ENCODE results near the gene TRIM69. TPM values are rescaled to one million over a fixed set of nuclear protein-coding genes. Genes with fewer than 3 reads are reported as not detected.

TRIM69 gene
- total RNA-seq, 1 donor from 2014 or later, result 35.6 TPM

GRCh38 chr15:44804298-44805046 is 68.1 kb downstream of the TRIM69 start:
- no peak for DNase-seq

- no peak for DNase-seq
These were observed 72.2 kb downstream of the TRIM69 start for GRCh38 chr15:44808557-44808956.

- no peak for DNase-seq
These were observed 73.9 kb downstream of the TRIM69 start for GRCh38 chr15:44810237-44810636.

- no peak for DNase-seq
These were observed 75.0 kb downstream of the TRIM69 start for GRCh38 chr15:44811337-44811736.

GRCh38 chr15:44812029-44812517 is 75.7 kb downstream of the TRIM69 start:
- DNase-seq, result no peak

- DNase-seq, result no peak
These were observed 76.9 kb downstream of the TRIM69 start for GRCh38 chr15:44813231-44813630.

Small RNA genes lying within 50 kb of the gene (small RNA-seq; reads per million reads assigned to genes)
- not detected for gene RF00019

Other genes starting within 250 kb of the TRIM69 start
- gene EIF3J, start 199.4 kb upstream of the TRIM69 start, total RNA-seq, result 63.0 TPM
- 88.6 TPM for gene SPG11, start 72.9 kb upstream of the TRIM69 start, total RNA-seq
- 0.78 TPM for gene PATL2, start 25.2 kb upstream of the TRIM69 start, total RNA-seq
- gene B2M, start 25.0 kb upstream of the TRIM69 start, total RNA-seq, result 316 TPM
- not detected for gene TERB2, start 220.2 kb downstream of the TRIM69 start, total RNA-seq